Neuronal stem cell (in vitro differentiated cells): ENCODE results near the gene LYST.
A peak's percentile ranks its signal among the peaks of the same experiment; 100 is the strongest.

ENCODE experiments used
- DNase-seq: peaks from one replicate; pipeline ENCODE4 v3.0.0-alpha.2; 2013; ENCODE audit warnings: low spot score
- H2AFZ ChIP-seq: one replicate; pipeline ENCODE4 v1.6.1; 2013; ENCODE audit warnings: mild to moderate bottlenecking, low read length, inconsistent platforms
- H2AK5ac ChIP-seq: 2 replicates; pipeline ENCODE4 v1.6.1; 2013; ENCODE audit warnings: low read depth, mild to moderate bottlenecking, inconsistent platforms, low read length, moderate library complexity, mixed read lengths
- H2BK120ac ChIP-seq: 2 replicates; pipeline ENCODE4 v1.6.1; 2013; ENCODE audit warnings: low read depth, mild to moderate bottlenecking, inconsistent platforms, low read length, moderate library complexity, mixed read lengths
- H2BK12ac ChIP-seq: one replicate; pipeline ENCODE4 v1.6.1; 2013; ENCODE audit warnings: low read length, inconsistent platforms
- H2BK15ac ChIP-seq: 2 replicates; pipeline ENCODE4 v1.6.1; 2013; ENCODE audit warnings: mild to moderate bottlenecking, low read length, inconsistent platforms, mixed read lengths
- H2BK5ac ChIP-seq: one replicate; pipeline ENCODE4 v1.6.1; 2013; ENCODE audit warnings: inconsistent platforms, mild to moderate bottlenecking, low read length, moderate library complexity
- H3K14ac ChIP-seq: one replicate; pipeline ENCODE4 v1.6.1; 2013; ENCODE audit warnings: low read length, inconsistent platforms
- H3K18ac ChIP-seq: 2 replicates; pipeline ENCODE4 v1.6.1; 2013; ENCODE audit warnings: low read length, inconsistent platforms
- H3K23ac ChIP-seq: 2 replicates; pipeline ENCODE4 v1.6.1; 2013; ENCODE audit warnings: low read depth, mild to moderate bottlenecking, mixed read lengths, low read length, inconsistent platforms; ENCODE audit not compliant: poor library complexity
- H3K27ac ChIP-seq: replicated peaks from 3 replicates; pipeline ENCODE4 v1.5.1; 2013; ENCODE audit warnings: low read length, inconsistent platforms
- H3K27me3 ChIP-seq, 3 experiments: 2 replicates each; pipeline ENCODE4 v1.6.1; 2013; ENCODE audit warnings: low read length in 3 of 3, mild to moderate bottlenecking in 2 of 3, inconsistent platforms in 1 of 3, low read depth in 1 of 3, mixed read lengths in 1 of 3, moderate library complexity in 1 of 3; ENCODE audit not compliant: control insufficient read depth in 3 of 3, insufficient read depth in 3 of 3
- H3K36me3 ChIP-seq, 2 donors: replicated peaks in 1 of 2; 2 replicates each; pipeline ENCODE4 v1.6.1; 2013; ENCODE audit warnings: low read length in 2 of 2; ENCODE audit not compliant: control insufficient read depth in 2 of 2, insufficient read depth in 2 of 2
- H3K4ac ChIP-seq: 2 replicates; pipeline ENCODE4 v1.6.1; 2013; ENCODE audit warnings: inconsistent platforms, mild to moderate bottlenecking, low read length, moderate library complexity
- H3K4me1 ChIP-seq, 2 donors: 1 replicate in 1 of 2; 2 replicates in 1 of 2; pipeline ENCODE4 v1.6.1; 2013; ENCODE audit warnings: low read length in 2 of 2, low read depth in 1 of 2; ENCODE audit not compliant: control insufficient read depth in 2 of 2, insufficient read depth in 1 of 2
- H3K4me2 ChIP-seq: one replicate; pipeline ENCODE4 v1.6.1; 2013; ENCODE audit warnings: mild to moderate bottlenecking, low read length, inconsistent platforms; ENCODE audit not compliant: insufficient read depth, poor library complexity, severe bottlenecking
- H3K4me3 ChIP-seq, 2 donors: 2 replicates each; pipeline ENCODE4 v1.5.1; 2013; ENCODE audit warnings: low read length in 2 of 2, mild to moderate bottlenecking in 2 of 2, inconsistent platforms in 1 of 2, moderate library complexity in 1 of 2
- H3K79me1 ChIP-seq: one replicate; pipeline ENCODE4 v1.6.1; 2013; ENCODE audit warnings: low read depth, mild to moderate bottlenecking, inconsistent platforms, low read length, moderate library complexity
- H3K9ac ChIP-seq: one replicate; pipeline ENCODE4 v1.6.1; 2013; ENCODE audit warnings: mild to moderate bottlenecking, low read depth, low read length, inconsistent platforms; ENCODE audit not compliant: poor library complexity
- H3K9me3 ChIP-seq, 2 donors: replicated peaks in 1 of 2; 2 replicates each; pipeline versions ENCODE3 to v1.6.1; 2013; ENCODE audit warnings: low read length in 2 of 2, mild to moderate bottlenecking in 2 of 2, inconsistent platforms in 1 of 2, low read depth in 1 of 2, mixed read lengths in 1 of 2, moderate library complexity in 1 of 2; ENCODE audit not compliant: control insufficient read depth in 2 of 2, insufficient read depth in 1 of 2
- H4K8ac ChIP-seq: one replicate; pipeline ENCODE4 v1.6.1; 2013; ENCODE audit warnings: low read depth, mild to moderate bottlenecking, inconsistent platforms, low read length, moderate library complexity
- H4K91ac ChIP-seq: one replicate; pipeline ENCODE4 v1.6.1; 2013; ENCODE audit warnings: low read length, low read depth, mild to moderate bottlenecking, inconsistent platforms; ENCODE audit not compliant: poor library complexity
- WGBS, 2 donors: extraction: QIAGEN DNeasy Blood & Tissue Kit; methylation state at CpG; one replicate each; pipeline ENCODE4 v1.1.7; 2013; ENCODE audit warnings: missing lambda C conversion rate in 2 of 2, mixed read lengths in 1 of 2; ENCODE audit not compliant: insufficient read length in 2 of 2, insufficient replicate concordance in 1 of 2; ENCODE audit errors: extremely low coverage in 2 of 2; 5-methylcytosine and 5-hydroxymethylcytosine counted together

LYST gene

DNA sequence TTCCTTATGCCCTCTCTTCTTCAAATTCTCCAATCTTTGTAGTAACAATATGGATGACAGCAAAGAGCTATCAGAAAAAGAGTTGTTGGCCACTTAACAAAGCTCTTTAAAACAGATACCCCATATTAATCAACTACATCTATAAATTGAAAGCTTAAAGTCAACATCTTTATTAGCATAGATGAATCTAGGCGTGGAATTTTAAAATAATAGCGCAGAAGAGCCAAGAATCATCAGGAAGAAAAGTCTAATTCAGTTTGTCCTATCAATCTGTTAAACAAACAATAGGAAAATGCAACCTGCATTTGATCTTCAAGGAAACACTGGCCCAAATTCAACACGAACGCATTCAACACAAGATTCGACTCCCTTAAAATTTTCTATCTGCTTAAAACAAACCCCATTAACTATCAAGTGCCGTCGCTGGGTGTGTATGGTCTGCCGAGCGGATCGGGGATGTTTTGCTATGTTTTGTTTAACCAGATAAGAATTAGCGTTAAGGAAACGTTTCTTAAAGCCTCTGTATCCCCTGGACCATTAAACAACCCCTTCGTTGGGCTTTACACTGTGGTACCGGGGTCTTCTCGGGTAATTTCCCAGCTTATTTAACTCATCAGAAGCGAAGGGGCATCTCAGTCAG, 1.0 kb downstream of the LYST start:
- no peaks in the 10 kb centered on the region for H3K79me1 ChIP-seq
- peak overlapping the region; percentile 90 to 91 for H3K4me3 ChIP-seq
- no peak overlapping the region for H4K8ac ChIP-seq
- peaks cover 3% of the 10 kb centered on the region in 2 donors for H3K4me1 ChIP-seq
- no peak overlapping the region for H2BK120ac ChIP-seq
- H3K9ac ChIP-seq, result no peak overlapping the region
- H3K27me3 ChIP-seq, result peaks cover 0 to 10% (median 5%) of the 10 kb centered on the region in 3 experiments
- H3K36me3 ChIP-seq, result no peaks in the 10 kb centered on the region
- peak overlapping the region; percentile 100 for H3K4me2 ChIP-seq
- DNase-seq, result no peak
- H3K14ac ChIP-seq, result no peak overlapping the region
- H4K91ac ChIP-seq, result no peak overlapping the region
- peak overlapping the region; percentile 82 for H2BK5ac ChIP-seq
- WGBS, 2 donors, result no CpG with 5 or more reads among the region's 16 CpGs
- H2BK15ac ChIP-seq, result no peak overlapping the region
- no peak overlapping the region for H3K4ac ChIP-seq
- no peaks in the 10 kb centered on the region for H3K9me3 ChIP-seq
- H3K18ac ChIP-seq, result no peak overlapping the region
- no peak overlapping the region for H3K27ac ChIP-seq
- no peak overlapping the region for H2AK5ac ChIP-seq
- no peak overlapping the region for H3K23ac ChIP-seq
- no peak overlapping the region for H2BK12ac ChIP-seq
- H2AFZ ChIP-seq, result peak overlapping the region; percentile 96

DNA sequence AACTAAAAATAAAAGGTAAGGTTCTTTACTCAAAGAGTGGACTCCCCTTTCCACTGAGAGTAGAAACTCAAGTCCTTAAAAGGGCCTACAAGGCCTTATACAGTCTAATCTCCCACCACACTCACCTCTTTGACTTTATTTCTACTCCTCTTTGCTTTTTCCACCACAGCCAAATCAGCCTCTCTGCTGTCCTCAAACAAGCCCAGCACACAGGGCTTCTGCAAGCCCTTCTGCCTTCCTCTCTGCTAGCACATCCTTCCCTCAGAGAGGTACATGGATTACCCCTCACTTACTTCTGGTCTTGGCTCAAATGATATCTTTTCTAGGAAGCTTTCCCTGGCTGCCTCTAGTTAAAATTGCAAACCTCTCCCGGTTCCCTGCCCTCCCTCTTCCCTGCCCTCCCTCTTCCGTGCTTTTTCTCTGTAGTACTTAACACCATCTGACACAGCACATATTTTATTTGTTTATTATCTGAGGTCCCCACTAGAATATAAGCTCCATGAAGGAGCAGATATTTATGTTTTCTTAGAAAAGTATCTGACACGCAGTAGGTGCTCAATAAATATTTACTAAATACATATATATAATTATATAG, 1.7 kb downstream of the LYST start:
- Histone ChIP-seq H3K4me2 (no peak overlapping the region), H3K23ac (no peak overlapping the region), H2AK5ac (no peak overlapping the region), H3K4ac (no peak overlapping the region), H4K8ac (no peak overlapping the region), H2BK120ac (no peak overlapping the region), H2BK12ac (no peak overlapping the region), H3K27ac (no peak overlapping the region), H2BK15ac (no peak overlapping the region), H3K9ac (no peak overlapping the region), H4K91ac (no peak overlapping the region), H3K14ac (no peak overlapping the region), H3K18ac (no peak overlapping the region), H3K9me3 (no peaks in the 10 kb centered on the region), H3K36me3 (no peaks in the 10 kb centered on the region), H2BK5ac (no peak overlapping the region), H3K27me3 (peaks cover 0 to 10% (median 5%) of the 10 kb centered on the region in 3 experiments), H3K4me1 (peaks cover 3% of the 10 kb centered on the region in 2 donors), H2AFZ (peak overlapping the region; percentile 61), H3K79me1 (no peaks in the 10 kb centered on the region), H3K4me3 (no peak overlapping the region)
- DNase-seq, result no peak
- WGBS, 2 donors, result no CpG with 5 or more reads among the region's 3 CpGs

DNA sequence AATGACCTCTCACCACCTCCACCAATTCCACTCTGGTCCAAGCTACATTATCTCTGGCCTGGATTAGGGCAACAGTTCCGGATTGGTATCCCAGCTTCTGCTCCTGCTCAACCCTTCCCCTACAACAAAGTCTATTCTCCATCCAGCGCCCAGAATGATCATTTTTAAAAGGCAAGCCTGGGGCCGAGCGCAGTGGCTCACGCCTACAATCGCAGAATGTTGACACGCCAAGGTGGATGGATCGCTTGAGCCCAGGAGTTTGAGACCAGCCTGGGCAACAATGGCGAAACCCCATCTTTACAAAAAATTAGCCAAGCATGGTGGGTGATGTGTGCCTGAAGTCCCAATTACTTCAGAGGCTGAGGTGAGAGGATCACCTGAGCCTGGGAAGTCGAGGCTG, 2.2 kb downstream of the LYST start:
- Histone ChIP-seq H2BK12ac (no peak overlapping the region), H3K9ac (no peak overlapping the region), H3K4me3 (no peak overlapping the region), H2BK15ac (no peak overlapping the region), H4K91ac (no peak overlapping the region), H3K27ac (no peak overlapping the region), H3K4me2 (no peak overlapping the region), H3K4ac (no peak overlapping the region), H4K8ac (no peak overlapping the region), H3K9me3 (no peaks in the 10 kb centered on the region), H3K23ac (no peak overlapping the region), H2BK120ac (no peak overlapping the region), H2BK5ac (no peak overlapping the region), H3K36me3 (no peaks in the 10 kb centered on the region), H3K27me3 (peaks cover 0 to 10% (median 5%) of the 10 kb centered on the region in 3 experiments), H2AFZ (peak overlapping the region; percentile 61), H3K14ac (no peak overlapping the region), H3K79me1 (no peaks in the 10 kb centered on the region), H3K18ac (no peak overlapping the region), H3K4me1 (peaks cover 3% of the 10 kb centered on the region in 2 donors), H2AK5ac (no peak overlapping the region)
- no CpG with 5 or more reads among the region's 10 CpGs for WGBS, 2 donors
- no peak for DNase-seq

DNA sequence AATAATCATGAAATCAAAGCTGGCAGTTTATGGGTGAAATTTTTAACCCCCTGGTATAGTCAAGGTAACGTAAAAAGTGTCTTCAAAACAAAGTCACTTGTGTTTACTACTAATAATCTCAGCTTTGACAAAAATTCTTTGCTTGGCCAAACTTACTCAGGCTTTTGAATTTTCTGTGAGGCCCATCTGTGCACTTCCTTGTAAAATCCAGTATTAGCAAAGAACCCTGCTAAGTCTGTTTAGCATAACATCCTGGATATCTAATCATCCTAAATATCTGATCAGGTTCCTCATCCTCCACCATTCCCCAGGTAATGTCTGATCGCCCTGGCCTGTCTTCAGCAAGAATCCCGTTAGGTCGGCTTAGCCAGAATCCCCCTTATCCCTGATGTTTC, 3.0 kb downstream of the LYST start:
- no peak for DNase-seq
- Histone ChIP-seq H2BK12ac (no peak overlapping the region), H3K18ac (no peak overlapping the region), H2BK120ac (no peak overlapping the region), H3K23ac (no peak overlapping the region), H2BK5ac (no peak overlapping the region), H4K8ac (no peak overlapping the region), H3K36me3 (no peaks in the 10 kb centered on the region), H3K4me2 (no peak overlapping the region), H3K14ac (no peak overlapping the region), H3K27me3 (peaks cover 0 to 10% (median 5%) of the 10 kb centered on the region in 3 experiments), H3K4ac (no peak overlapping the region), H2AK5ac (no peak overlapping the region), H2BK15ac (no peak overlapping the region), H3K9ac (no peak overlapping the region), H2AFZ (no peak overlapping the region), H3K79me1 (no peaks in the 10 kb centered on the region), H3K4me3 (no peak overlapping the region), H3K4me1 (peaks cover 3 to 4% of the 10 kb centered on the region in 2 donors), H3K9me3 (no peaks in the 10 kb centered on the region), H3K27ac (no peak overlapping the region), H4K91ac (no peak overlapping the region)
- no CpG with 5 or more reads among the region's 4 CpGs for WGBS, 2 donors
